Midbrain (tissue), 1 donor: ENCODE measurements around the gene COLQ.
"Not testable (repeated sequence)": the region's sequence is repeated elsewhere in the genome, so short reads cannot be mapped to it uniquely, and the experiment has no call there.

Source experiments
- DNase-seq: peaks from one replicate; lab custom pipeline; 2025; lab: John Stamatoyannopoulos, UW

Gene COLQ

DNA sequence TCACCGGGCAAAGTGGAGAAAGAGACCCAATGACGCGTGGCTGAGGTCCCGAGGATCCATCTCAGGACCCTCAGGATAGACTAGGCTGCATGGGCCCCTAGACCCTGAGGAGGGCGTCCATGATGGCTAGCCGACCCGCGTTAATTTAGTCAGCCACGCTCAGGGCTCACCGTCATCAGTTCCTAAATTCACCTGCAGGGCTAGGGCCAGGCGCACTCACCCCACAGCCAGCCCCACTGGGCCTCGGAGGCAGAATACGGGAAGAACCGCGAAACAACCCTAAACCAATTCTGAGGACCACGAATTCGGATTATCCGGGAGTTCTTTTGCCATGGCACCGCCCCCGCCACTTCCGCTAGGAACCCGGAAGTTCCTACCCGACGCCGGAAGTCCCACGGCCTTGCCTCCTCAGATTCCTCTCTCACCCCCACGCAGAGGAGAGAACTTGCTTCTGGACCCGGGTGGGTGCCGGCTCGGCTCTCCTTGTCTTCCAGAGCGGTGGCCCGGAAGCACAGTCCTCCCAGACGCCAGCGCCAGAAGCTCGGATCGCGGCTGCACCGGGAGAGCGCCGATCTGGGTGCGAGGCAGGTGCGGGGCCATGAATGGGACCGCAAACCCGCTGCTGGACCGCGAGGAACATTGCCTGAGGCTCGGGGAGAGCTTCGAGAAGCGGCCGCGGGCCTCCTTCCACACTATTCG lies 94.2 kb downstream of the COLQ start, which contains the start of the genes EAF1 and METTL6:
Gene EAF1 (plus strand): TSS at position 417 of the 699 bp plus-strand sequence. CDS start 182 bp downstream, at position 599.
Gene METTL6 (minus strand): TSS at position 363 of the 699 bp plus-strand sequence. CDS start 1,033 bp downstream, outside the sequence.
- DNase-seq = peak; percentile 88

DNA sequence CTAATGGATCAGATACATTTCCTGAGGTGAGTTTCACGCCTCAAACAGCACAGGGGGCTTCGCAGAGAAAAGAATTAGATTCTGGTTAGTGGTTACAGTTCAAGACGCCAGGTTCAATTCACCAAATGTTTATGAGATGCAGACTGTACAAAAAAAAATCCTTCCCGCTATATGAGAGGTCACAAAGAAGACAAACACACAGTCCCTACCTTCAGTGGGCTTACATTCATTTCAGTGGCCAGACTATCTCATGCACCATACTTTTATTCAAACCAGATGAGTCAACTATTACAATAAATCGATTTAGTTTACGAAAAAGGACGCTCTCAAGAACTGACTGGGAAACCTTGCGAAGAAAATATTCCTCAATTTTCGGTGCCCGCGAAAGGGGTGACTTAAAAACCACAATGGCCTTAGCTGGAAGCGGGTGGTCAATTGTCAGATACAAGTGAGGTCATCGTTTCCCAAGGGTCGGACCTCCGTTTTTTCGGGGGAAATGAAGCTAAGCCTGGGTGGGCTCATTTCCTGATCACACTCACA lies 94.9 kb downstream of the COLQ start:
- no peak for DNase-seq

DNA sequence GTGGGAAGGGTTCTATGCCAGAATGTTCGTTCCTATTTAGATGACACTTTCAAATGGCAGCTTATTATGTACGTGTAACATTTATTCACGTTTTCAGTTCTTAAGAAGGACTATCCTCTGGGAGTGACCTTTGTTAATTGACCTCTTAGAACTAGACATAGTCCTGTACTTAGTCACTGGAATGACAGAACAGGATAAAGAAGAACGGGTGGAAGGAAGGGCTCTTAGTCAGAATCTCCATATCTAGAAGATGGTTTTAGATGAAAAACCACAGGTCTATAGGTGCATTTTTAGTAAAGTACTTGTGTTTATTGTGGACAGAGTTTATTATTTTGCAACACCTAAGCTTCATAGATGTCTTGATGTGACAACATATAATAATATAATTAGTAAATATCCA lies 100.6 kb downstream of the COLQ start:
- DNase-seq = no peak

DNA sequence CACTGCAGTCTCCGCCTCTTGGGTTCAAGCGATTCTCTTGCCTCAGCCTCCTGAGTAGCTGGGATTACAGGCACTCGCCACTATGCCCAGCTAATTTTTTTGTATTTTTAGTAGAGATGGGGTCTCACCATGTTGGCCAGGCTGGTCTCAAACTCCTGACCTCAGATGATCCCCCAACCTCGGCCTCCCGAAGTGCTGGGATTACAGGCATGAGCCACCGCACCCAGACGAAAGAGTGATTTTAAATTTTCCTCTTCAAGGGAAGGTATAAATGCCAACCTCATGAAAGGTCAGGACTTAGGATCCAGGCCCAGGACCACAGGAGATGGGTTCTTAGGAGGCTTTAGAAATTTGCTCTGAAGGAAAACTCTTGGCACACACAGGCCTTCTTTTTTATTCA lies 110.5 kb downstream of the COLQ start:
- not testable (repeated sequence) for DNase-seq

DNA sequence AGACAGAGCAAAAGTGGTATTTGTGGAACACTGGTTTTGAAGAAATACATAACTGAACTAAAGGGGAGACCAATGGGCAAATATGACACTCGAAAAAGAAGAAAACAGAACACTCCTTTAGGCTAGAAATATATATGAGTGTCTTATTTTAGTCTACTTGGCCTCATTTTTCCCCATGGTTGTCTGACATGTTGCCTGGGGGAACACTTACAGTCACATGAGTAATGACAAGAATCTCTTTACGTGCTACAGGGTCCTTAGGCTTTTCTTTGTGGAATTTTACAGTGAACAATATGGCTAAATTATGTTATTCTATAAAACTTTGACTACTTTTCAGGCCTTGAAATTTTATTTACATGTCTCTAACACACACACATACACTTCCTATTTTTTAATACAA lies 111.7 kb downstream of the COLQ start:
- DNase-seq = no peak

DNA sequence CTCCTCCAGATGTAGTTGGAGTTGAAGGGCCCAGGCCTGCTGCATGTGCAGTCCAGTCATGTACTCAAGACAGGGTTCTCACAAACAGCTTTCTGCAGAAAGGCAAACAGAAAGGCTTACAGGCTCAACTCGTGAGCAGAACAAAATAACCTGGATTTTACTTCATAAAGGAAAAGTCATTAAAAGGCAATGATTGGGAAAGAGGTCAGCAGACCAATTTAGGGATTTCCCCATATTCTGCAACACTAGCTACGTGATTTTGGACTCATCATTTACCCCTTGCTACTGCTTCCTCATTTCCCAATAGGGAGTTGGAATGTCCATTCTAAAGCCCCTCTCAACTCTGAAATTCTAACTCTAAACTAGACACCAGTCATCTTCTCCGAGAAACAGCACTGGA lies 112.3 kb downstream of the COLQ start:
- DNase-seq = no peak

DNA sequence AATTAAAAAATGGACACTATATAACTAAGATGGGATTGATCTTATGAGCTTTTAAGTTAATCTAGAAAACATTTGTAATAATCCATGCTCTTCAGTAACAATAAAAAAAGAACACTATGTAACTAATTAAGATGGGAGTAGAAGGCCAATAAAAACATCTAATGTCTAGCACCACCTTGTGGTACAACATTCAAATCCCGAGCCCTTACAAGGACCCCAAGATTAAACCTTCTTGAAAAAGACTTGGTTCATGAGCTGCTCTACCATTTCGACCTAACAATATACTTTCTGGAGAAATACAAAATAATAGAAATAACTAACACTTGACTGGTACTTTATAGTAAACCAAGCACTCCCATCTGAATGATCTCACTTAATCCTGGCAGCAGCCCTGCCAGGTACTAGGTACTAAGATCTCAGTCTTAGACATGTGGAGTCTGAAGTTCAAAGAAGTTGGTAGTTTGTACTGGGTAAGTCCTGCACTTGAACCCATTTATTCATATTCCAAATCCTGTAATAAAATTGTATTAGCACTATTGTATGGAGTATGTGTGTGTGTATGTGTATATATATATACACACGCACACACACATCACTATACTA lies 116.0 kb downstream of the COLQ start:
- DNase-seq = peak; percentile 26

DNA sequence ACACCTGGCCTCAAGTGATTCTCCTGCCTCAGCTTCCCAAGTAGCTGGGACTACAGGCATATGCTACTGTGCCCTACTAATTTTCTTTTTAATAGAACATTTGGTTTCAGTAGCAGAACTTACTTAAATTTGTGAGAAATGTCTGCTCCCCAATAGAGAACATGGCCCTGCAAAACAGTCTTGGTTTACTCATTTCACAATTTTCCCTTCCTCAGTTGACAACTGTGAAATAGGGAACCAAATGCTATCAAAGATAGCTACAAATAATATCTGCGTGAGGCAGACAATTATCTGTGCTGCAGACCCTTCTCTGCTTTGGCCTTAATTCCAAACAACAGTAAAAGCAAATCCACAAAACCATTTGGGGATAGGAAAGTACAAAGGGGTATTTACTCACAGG lies 116.7 kb downstream of the COLQ start:
- DNase-seq = no peak

DNA sequence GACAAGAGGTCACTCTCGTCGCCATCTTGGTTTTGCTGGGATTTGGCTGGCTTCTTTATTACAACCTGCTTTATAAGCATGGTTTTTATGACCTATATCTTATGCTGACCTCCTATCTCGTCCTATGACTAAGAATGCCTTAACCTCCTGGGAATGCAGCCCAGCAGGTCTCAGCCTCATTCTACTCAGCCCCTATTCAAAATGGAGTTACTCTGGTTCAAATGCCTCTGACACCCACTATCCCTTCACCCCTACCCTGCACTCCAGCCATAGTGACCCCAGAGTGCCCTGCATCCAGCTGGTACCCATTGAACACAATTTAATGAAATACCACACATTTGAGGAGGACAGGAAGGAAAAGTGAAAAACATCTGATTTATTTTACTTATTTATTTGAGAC lies 117.5 kb downstream of the COLQ start:
- DNase-seq = no peak

DNA sequence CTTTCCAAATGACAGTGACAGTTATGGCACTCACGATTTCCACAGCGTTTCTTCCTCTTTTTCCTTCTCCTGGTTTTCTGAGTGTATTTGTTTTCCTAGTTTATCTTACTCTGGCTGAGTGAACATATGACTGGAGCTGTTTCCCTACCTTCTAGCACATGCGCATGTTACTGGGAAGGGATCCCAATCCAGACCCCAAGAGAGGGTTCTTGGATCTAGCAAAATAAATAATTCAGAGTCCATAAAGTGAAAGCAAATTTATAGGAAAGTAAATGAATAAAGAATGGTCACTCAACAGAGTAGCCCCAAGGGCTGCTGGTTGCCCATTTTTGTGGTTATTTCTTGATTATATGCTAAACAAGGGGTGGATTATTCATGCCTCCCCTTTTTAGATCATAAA lies 118.0 kb downstream of the COLQ start:
- DNase-seq = no peak

DNA sequence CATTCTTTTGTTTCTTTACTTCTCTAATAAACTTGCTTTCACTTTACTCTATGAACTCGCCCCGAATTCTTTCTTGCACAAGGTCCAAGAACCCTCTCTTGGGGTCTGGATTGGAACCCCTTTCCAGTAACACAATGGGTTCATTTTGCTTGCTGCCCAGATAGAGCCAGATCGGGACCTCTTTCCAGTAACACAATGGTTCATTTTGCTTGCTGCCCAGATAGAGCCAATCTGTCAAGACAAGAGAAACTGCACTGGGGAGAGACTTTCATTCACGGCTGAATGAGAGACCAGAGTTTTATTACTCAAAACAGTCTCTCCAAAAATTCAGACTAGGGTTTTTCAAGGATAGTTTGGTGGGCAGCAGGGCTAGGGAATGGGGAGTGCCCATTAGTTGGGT lies 119.6 kb downstream of the COLQ start:
- no peak for DNase-seq
